HFFc6 (cell line): ENCODE measurements around the gene NSL1. TPM values are rescaled to one million over a fixed set of nuclear protein-coding genes. Genes with fewer than 3 reads are reported as not detected.

Experiments
- DNase-seq: peaks from one replicate; pipeline ENCODE4 v3.0.0-alpha.2; 2018
- H3K27ac Mint-ChIP-seq: 2 replicates; pipeline ENCODE4 v1.8.0; 2020; ENCODE audit warnings: mild to moderate bottlenecking, mixed read lengths
- H3K27me3 Mint-ChIP-seq: 2 replicates; pipeline ENCODE4 v1.8.0; 2021; ENCODE audit warnings: mild to moderate bottlenecking, moderate library complexity, mixed read lengths; ENCODE audit not compliant: insufficient read depth
- H3K36me3 Mint-ChIP-seq: 2 replicates; pipeline ENCODE4 v1.8.0; 2021; ENCODE audit warnings: low read depth, mixed read lengths
- H3K4me1 Mint-ChIP-seq: 2 replicates; pipeline ENCODE4 v1.8.0; 2020; ENCODE audit warnings: low read depth, mixed read lengths
- H3K4me3 Mint-ChIP-seq: 2 replicates; pipeline ENCODE4 v1.8.0; 2020; ENCODE audit warnings: mild to moderate bottlenecking, moderate library complexity, mixed read lengths
- H3K9me3 Mint-ChIP-seq: 2 replicates; pipeline ENCODE4 v1.8.0; 2020; ENCODE audit warnings: mild to moderate bottlenecking, mixed read lengths
- total RNA-seq, 6 experiments: library from RNA; stranded (reverse); fragmentation: NEBNext Ultra II Directional; extraction: Animal tissue kit (Norgen Biotek cat#: 25700); gene quantifications; 2 replicates in 1 of 6; 3 replicates in 5 of 6; pipeline ENCODE4 v1.2.3, GENCODE V29; 2021
- TF ChIP-seq, protein P1 (sequence below): fragments of 200-600 bp; sonication (generic); IDR thresholded peaks from 2 replicates; pipeline ENCODE4 v1.5.0; 2021; ENCODE audit warnings: antibody characterized with exemption, mild to moderate bottlenecking

NSL1 gene
- total RNA-seq, 6 experiments from 2014 or later, result 28.7 to 35.1 (median 30.4) TPM

DNA sequence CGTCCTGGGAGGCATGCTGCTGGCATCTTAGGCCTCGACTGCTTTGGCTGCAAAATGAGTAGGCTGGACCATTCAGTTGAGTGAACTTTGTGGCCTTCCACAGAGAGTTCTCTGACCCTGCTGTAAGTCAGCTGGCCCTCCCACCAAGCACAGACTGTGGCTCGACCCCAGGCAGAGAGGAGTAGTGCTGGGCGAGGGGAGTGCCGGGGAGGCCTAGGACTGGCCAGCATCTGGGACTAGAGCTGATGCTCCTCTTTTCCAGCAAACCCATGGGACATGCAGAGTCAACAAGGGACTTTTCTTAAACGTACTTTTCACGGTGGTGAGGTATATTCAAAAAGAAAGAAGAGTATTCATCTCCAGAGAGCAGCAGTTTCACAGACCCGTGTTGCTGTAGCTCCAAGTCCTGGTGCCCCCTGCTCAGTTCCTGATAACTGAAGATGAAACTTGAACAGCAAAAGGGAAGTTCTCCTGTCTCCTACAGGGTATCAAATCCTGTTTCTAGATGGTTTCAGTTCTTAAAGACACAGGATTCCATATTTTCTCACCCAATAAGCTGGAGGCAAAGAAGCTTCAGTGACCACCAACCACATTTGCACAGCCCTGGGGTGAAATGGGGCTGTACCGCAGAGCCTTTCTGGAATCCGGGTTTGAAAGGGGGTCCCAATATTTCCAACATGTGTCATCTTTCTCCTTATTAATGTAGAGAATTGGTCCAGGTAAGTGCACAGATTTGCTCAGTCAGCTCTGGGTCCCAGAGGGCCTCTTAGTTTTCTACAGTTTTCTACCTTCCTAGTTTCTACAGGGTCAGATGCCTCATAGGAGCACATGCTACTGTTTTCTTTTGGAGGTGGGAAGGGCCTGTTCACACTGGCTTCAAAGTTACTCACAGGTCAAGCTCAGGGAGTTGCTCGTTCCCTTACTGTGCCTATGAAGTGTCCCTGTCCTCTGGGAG lies 112.8 kb downstream of the NSL1 start:
- Mint-ChIP-seq H3K9me3 (no peaks in the 10 kb centered on the region), H3K27me3 (peaks cover 14% of the 10 kb centered on the region), H3K27ac (no peak overlapping the region), H3K4me3 (no peak overlapping the region), H3K36me3 (no peaks in the 10 kb centered on the region), H3K4me1 (peaks cover 1% of the 10 kb centered on the region; the same call in 1 of the 2 replicates)
- no peak for DNase-seq
- TF ChIP-seq, protein P1, sequence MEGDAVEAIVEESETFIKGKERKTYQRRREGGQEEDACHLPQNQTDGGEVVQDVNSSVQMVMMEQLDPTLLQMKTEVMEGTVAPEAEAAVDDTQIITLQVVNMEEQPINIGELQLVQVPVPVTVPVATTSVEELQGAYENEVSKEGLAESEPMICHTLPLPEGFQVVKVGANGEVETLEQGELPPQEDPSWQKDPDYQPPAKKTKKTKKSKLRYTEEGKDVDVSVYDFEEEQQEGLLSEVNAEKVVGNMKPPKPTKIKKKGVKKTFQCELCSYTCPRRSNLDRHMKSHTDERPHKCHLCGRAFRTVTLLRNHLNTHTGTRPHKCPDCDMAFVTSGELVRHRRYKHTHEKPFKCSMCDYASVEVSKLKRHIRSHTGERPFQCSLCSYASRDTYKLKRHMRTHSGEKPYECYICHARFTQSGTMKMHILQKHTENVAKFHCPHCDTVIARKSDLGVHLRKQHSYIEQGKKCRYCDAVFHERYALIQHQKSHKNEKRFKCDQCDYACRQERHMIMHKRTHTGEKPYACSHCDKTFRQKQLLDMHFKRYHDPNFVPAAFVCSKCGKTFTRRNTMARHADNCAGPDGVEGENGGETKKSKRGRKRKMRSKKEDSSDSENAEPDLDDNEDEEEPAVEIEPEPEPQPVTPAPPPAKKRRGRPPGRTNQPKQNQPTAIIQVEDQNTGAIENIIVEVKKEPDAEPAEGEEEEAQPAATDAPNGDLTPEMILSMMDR, result no peak

DNA sequence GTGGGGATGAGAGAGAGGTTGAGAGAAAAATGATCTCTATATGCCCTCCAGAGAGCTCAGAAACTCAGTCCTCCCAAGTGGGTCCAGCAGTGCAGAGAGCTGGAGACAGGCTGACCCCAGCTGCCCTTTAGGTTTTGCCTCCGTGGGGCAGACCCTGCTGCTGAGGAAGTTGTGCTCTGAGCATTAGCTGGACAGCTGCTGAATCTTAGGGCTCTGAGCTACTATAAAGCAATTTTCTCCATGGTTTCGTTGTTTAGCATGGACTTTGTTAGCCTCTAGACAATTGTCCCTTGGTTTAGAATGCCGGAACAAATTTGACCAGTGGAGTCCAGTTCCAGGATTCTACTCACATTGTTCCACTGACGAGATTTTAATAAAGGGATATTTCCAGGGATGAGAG lies 114.0 kb downstream of the NSL1 start:
- Mint-ChIP-seq H3K4me3 (no peak overlapping the region), H3K27me3 (peaks cover 14% of the 10 kb centered on the region), H3K4me1 (peaks cover under 1% of the 10 kb centered on the region; the same call in 1 of the 2 replicates), H3K9me3 (no peaks in the 10 kb centered on the region), H3K27ac (no peak overlapping the region), H3K36me3 (no peaks in the 10 kb centered on the region)
- no peak for DNase-seq
- TF ChIP-seq, protein P1, result no peak

DNA sequence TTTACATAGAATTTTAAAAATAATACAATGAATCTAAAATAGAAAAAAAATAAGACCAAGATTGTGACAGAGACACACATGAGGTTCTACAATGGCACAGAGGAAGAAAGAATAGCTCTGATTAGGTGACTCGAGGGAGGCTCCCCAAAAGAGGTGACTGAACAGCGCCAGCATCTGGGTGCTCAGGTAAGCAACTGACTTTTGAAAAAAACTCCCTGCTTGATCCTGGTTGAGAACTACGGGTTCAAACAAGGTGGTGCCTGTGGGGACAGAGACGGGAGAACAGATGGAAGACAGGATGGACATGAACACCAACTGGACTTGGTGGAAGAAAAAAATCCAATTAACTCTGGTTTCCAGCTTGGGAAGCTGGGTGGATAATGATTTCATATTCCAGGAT lies 114.4 kb downstream of the NSL1 start:
- peaks cover 5% of the 10 kb centered on the region; the same call in 1 of the 2 replicates for H3K4me1 Mint-ChIP-seq
- no peak overlapping the region for H3K4me3 Mint-ChIP-seq
- H3K27ac Mint-ChIP-seq, result no peak overlapping the region
- H3K36me3 Mint-ChIP-seq, result no peaks in the 10 kb centered on the region
- H3K27me3 Mint-ChIP-seq, result peaks cover 14% of the 10 kb centered on the region
- DNase-seq, result no peak
- TF ChIP-seq, protein P1, result no peak
- H3K9me3 Mint-ChIP-seq, result no peaks in the 10 kb centered on the region

Other genes starting within 250 kb of the NSL1 start
- gene ATF3, start 183.0 kb downstream of the NSL1 start, total RNA-seq, result 1 to 10 TPM; 1.9 to 5.5 (median 4.8) TPM
- gene BATF3, start 91.9 kb downstream of the NSL1 start, total RNA-seq, result 1 to 10 TPM in 5 of 6 experiments, under 1 TPM in 1; 0.89 to 1.7 (median 1.4) TPM
- gene TATDN3, start 117 bp upstream of the NSL1 start, total RNA-seq, result 10 to 100 TPM in 5 of 6 experiments, 1 to 10 TPM in 1; 8.6 to 14.4 (median 12.1) TPM
- gene SPATA45, start 55.9 kb upstream of the NSL1 start, total RNA-seq, result not detected
- gene FLVCR1, start 66.5 kb upstream of the NSL1 start, total RNA-seq, result 1 to 10 TPM; 3.7 to 5.5 (median 4.8) TPM
- gene VASH2, start 158.8 kb upstream of the NSL1 start, total RNA-seq, result under 1 TPM in 1 of 6 experiments, not detected in 5; 0.10 TPM
- 10 to 100 TPM; 21.0 to 27.2 (median 24.4) TPM for gene ANGEL2, start 224.1 kb upstream of the NSL1 start, total RNA-seq